HG03342 (cell line): ENCODE results near the gene DCLRE1A.
A peak's percentile ranks its signal among the peaks of the same experiment; 100 is the strongest.

ENCODE experiments used
- ATAC-seq: cut with Tn5 transposase; IDR thresholded peaks from one replicate; pipeline ENCODE4 v1.9.1; 2021; ENCODE audit warnings: mild to moderate bottlenecking, moderate library complexity; ENCODE audit not compliant: unreplicated experiment

Gene DCLRE1A

DNA sequence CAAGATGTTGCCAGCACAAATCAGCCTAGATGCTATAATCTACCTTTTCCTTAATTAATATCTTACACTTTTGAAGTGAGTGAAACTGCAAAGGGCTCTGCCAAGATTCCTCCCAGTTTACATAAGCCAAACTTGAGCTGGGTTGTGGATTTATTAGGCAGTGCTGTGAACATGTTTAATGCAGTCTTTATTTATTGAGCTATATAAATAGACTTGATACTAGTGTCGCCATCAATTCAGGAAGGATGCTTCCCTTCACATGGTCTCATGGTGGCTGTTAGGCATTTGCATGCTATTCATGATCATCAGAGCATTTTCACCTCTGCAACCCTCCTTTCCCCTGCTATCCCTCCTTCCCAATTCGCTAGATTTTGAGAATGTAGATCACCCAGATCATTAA is 62.2 kb downstream of the DCLRE1A start:
- ATAC-seq = no peak

DNA sequence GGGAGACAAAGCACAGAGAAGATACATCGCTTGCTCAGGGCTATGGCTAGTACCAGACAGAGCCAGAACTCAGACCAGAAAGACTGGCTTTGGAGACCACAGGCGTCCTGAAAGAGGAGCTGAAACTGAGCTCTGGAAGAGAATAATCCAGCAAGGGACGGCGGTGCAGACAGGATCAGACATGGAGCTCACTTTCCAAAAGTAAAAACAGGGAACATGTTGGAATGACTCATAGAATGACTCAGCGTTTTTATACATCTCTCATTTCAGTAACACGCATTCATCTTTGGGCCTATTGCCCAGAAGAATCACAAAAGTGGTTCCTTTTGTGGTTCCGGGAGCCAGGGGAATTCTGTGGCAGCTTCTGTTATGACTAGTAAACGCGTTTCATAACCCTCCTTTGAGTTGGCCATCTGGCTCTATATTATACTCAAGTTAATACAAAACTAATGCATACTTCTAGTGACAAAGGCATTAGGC is 65.2 kb downstream of the DCLRE1A start:
- peak; percentile 85 for ATAC-seq
